ENCODE data around the gene MSH6.
"Not testable (repeated sequence)": the region's sequence is repeated elsewhere in the genome, so short reads cannot be mapped to it uniquely, and the experiment has no call there.

Gene MSH6

GRCh38 chr2:47849368-47849767, 66.4 kb downstream of the MSH6 start:
- DNase-seq: no peak

- DNase-seq: no peak
These were observed 67.3 kb downstream of the MSH6 start for GRCh38 chr2:47850198-47850597.

GRCh38 chr2:47853067-47853777, 70.3 kb downstream of the MSH6 start:
- DNase-seq: not testable (repeated sequence)

Data from stimulated activated CD4-positive, alpha-beta T cell treated with anti-CD3 and anti-CD28 coated beads, Interleukin-4, amount 100 ng/mL, for 4 hours (primary cell).